ENCODE measurements around the gene PECR. TPM values are rescaled to one million over a fixed set of nuclear protein-coding genes. Genes with fewer than 3 reads are reported as not detected.

The PECR gene
- total and polyA plus RNA-seq, 2 of the 13 experiments (the other 11 are each of a cell fraction or from before 2014, with no cell fraction given), result 151 to 153 TPM

DNA sequence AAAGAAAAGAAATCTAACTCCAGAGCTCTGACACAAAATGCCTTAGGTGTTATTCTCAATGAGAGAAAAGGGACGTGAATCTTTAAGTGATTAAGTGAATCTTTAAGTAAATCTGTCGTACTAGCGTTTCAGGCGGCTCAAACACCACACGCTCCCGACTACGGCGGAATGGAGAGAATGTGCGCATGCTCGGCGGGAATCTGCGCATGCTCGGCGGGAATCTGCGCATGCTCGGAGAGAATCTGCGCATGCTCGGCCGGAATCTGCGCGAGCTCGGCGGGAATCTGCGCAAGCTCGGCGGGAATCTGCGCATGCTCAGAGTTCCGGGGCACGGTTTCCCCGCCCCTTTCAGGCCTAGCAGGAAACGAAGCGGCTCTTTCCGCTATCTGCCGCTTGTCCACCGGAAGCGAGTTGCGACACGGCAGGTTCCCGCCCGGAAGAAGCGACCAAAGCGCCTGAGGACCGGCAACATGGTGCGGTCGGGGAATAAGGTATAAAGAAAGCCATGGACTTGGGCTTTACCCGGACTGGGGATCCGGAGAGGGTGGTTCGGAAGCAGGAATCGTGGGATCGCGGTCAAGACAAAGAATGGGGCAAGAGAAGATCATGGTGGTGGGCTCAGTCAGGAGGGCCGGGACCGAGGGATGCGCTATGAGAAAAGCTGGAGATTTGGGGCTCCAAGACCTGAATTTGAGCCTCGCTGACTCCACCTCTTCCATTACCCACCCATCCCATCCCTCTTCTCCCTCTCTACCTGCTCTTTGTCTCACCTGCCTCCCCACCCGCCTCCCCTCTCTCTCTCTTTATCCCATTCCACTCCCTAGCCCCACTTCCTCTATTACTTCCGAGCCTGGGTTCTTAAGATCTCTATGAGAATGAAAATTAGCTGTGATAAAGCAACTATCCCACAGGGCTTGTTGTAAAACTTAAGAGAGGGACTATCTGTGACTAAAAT lies 27.6 kb upstream of the PECR start, which contains the start of gene XRCC5 (continued):
- TF ChIP-seq POLR2AphosphoS5 (IDR thresholded peaks at IDR 0.05; ENCODE audit: low read depth, low read length), result peak; percentile 93
- TF ChIP-seq, protein P1, sequence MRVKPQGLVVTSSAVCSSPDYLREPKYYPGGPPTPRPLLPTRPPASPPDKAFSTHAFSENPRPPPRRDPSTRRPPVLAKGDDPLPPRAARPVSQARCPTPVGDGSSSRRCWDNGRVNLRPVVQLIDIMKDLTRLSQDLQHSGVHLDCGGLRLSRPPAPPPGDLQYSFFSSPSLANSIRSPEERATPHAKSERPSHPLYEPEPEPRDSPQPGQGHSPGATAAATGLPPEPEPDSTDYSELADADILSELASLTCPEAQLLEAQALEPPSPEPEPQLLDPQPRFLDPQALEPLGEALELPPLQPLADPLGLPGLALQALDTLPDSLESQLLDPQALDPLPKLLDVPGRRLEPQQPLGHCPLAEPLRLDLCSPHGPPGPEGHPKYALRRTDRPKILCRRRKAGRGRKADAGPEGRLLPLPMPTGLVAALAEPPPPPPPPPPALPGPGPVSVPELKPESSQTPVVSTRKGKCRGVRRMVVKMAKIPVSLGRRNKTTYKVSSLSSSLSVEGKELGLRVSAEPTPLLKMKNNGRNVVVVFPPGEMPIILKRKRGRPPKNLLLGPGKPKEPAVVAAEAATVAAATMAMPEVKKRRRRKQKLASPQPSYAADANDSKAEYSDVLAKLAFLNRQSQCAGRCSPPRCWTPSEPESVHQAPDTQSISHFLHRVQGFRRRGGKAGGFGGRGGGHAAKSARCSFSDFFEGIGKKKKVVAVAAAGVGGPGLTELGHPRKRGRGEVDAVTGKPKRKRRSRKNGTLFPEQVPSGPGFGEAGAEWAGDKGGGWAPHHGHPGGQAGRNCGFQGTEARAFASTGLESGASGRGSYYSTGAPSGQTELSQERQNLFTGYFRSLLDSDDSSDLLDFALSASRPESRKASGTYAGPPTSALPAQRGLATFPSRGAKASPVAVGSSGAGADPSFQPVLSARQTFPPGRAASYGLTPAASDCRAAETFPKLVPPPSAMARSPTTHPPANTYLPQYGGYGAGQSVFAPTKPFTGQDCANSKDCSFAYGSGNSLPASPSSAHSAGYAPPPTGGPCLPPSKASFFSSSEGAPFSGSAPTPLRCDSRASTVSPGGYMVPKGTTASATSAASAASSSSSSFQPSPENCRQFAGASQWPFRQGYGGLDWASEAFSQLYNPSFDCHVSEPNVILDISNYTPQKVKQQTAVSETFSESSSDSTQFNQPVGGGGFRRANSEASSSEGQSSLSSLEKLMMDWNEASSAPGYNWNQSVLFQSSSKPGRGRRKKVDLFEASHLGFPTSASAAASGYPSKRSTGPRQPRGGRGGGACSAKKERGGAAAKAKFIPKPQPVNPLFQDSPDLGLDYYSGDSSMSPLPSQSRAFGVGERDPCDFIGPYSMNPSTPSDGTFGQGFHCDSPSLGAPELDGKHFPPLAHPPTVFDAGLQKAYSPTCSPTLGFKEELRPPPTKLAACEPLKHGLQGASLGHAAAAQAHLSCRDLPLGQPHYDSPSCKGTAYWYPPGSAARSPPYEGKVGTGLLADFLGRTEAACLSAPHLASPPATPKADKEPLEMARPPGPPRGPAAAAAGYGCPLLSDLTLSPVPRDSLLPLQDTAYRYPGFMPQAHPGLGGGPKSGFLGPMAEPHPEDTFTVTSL (CRISPR knock-in tag; IDR thresholded peaks at IDR 0.05; ENCODE audit: borderline replicate concordance), result peak; percentile 61; the same call in 1 of the 2 replicates
- TF ChIP-seq ZSCAN20 (CRISPR knock-in tag; IDR thresholded peaks at IDR 0.05; ENCODE audit: borderline replicate concordance), result peak; percentile 99
- no peak for TF ChIP-seq TRIM24 (CRISPR knock-in tag; IDR thresholded peaks at IDR 0.05)
- TF ChIP-seq, protein P2, sequence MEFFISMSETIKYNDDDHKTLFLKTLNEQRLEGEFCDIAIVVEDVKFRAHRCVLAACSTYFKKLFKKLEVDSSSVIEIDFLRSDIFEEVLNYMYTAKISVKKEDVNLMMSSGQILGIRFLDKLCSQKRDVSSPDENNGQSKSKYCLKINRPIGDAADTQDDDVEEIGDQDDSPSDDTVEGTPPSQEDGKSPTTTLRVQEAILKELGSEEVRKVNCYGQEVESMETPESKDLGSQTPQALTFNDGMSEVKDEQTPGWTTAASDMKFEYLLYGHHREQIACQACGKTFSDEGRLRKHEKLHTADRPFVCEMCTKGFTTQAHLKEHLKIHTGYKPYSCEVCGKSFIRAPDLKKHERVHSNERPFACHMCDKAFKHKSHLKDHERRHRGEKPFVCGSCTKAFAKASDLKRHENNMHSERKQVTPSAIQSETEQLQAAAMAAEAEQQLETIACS (CRISPR knock-in tag; IDR thresholded peaks at IDR 0.05), result peak; percentile 51; the same call in 1 of the 2 replicates
- TF ChIP-seq, protein P3, sequence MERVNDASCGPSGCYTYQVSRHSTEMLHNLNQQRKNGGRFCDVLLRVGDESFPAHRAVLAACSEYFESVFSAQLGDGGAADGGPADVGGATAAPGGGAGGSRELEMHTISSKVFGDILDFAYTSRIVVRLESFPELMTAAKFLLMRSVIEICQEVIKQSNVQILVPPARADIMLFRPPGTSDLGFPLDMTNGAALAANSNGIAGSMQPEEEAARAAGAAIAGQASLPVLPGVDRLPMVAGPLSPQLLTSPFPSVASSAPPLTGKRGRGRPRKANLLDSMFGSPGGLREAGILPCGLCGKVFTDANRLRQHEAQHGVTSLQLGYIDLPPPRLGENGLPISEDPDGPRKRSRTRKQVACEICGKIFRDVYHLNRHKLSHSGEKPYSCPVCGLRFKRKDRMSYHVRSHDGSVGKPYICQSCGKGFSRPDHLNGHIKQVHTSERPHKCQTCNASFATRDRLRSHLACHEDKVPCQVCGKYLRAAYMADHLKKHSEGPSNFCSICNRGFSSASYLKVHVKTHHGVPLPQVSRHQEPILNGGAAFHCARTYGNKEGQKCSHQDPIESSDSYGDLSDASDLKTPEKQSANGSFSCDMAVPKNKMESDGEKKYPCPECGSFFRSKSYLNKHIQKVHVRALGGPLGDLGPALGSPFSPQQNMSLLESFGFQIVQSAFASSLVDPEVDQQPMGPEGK (CRISPR knock-in tag; IDR thresholded peaks at IDR 0.05), result no peak; the same call in 1 of the 2 replicates
- TF ChIP-seq, protein P4, sequence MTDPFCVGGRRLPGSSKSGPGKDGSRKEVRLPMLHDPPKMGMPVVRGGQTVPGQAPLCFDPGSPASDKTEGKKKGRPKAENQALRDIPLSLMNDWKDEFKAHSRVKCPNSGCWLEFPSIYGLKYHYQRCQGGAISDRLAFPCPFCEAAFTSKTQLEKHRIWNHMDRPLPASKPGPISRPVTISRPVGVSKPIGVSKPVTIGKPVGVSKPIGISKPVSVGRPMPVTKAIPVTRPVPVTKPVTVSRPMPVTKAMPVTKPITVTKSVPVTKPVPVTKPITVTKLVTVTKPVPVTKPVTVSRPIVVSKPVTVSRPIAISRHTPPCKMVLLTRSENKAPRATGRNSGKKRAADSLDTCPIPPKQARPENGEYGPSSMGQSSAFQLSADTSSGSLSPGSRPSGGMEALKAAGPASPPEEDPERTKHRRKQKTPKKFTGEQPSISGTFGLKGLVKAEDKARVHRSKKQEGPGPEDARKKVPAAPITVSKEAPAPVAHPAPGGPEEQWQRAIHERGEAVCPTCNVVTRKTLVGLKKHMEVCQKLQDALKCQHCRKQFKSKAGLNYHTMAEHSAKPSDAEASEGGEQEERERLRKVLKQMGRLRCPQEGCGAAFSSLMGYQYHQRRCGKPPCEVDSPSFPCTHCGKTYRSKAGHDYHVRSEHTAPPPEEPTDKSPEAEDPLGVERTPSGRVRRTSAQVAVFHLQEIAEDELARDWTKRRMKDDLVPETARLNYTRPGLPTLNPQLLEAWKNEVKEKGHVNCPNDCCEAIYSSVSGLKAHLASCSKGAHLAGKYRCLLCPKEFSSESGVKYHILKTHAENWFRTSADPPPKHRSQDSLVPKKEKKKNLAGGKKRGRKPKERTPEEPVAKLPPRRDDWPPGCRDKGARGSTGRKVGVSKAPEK (CRISPR knock-in tag; IDR thresholded peaks at IDR 0.05; ENCODE audit: borderline replicate concordance), result no peak
- TF ChIP-seq ZNF567 (CRISPR knock-in tag; IDR thresholded peaks at IDR 0.05; ENCODE audit: borderline replicate concordance), result peak; percentile 98
- no peak for TF ChIP-seq ZNF235 (CRISPR knock-in tag; IDR thresholded peaks at IDR 0.05; ENCODE audit: borderline replicate concordance)
- TF ChIP-seq XRCC5 (optimal IDR thresholded peaks at IDR 0.05; ENCODE audit: low read length), result peak; percentile 65
- TF ChIP-seq TAF15 (IDR thresholded peaks at IDR 0.05; ENCODE audit: low read depth, low read length, poor library complexity, severe bottlenecking), result peak; percentile 62
- TF ChIP-seq, protein P5, sequence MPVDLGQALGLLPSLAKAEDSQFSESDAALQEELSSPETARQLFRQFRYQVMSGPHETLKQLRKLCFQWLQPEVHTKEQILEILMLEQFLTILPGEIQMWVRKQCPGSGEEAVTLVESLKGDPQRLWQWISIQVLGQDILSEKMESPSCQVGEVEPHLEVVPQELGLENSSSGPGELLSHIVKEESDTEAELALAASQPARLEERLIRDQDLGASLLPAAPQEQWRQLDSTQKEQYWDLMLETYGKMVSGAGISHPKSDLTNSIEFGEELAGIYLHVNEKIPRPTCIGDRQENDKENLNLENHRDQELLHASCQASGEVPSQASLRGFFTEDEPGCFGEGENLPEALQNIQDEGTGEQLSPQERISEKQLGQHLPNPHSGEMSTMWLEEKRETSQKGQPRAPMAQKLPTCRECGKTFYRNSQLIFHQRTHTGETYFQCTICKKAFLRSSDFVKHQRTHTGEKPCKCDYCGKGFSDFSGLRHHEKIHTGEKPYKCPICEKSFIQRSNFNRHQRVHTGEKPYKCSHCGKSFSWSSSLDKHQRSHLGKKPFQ (CRISPR knock-in tag; IDR thresholded peaks at IDR 0.05; ENCODE audit: insufficient replicate concordance), result peak; percentile 65
- peak; percentile 98 for TF ChIP-seq ZFP41 (CRISPR knock-in tag; IDR thresholded peaks at IDR 0.05; ENCODE audit: borderline replicate concordance)
